G401.6 (cell line): ENCODE measurements around the gene ANKS3.
"Not testable (repeated sequence)": the region's sequence is repeated elsewhere in the genome, so short reads cannot be mapped to it uniquely, and the experiment has no call there.

Experiments used
- FAIRE-seq: peaks from 2 replicates; lab custom pipeline; 2012; peaks lifted over from hg19 to GRCh38; lab: Jason Lieb, UNC

ANKS3 gene

GRCh38 chr16:4754865-4755264 is 20.8 kb upstream of the ANKS3 start:
- no peak for FAIRE-seq

- FAIRE-seq: no peak
These were observed 19.2 kb upstream of the ANKS3 start for GRCh38 chr16:4753227-4753626.

DNA sequence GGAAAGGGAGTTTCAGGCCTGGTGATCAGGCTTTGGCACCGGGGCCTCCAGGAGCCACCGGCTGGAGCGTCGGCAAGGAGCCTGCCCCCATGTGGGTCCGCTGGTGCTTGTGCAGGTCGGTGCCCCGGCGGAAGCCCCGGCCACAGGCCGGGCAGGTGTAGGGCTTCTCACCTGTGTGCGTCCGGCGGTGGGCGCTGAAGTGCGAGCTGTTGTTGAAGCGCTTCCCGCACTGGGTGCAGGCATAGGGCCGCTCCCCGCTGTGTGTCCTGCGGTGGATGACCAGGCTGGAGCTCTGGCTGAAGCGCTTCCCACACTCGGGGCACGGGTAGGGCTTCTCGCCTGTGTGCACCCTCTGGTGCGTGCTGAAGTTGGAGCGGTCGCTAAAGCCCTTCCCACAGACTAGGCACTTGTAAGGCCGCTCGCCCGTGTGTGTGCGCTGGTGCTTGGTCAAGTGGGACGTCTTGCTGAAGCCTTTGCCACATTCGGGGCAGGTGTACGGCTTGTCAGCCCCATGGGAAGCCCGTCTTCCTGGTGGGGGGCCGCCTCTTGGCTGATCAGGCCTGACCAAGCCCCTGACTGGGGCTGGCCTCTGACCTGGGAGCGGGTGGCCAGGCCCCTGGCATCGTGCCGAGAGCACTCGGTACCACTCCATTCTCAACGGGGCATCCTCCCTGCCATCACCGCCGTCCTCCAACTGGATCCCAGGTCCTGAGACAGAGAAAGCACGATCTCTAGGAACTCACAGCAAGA is 18.5 kb upstream of the ANKS3 start:
- no peak for FAIRE-seq

- no peak for FAIRE-seq
These were observed 16.8 kb upstream of the ANKS3 start for GRCh38 chr16:4750896-4751295.

- no peak for FAIRE-seq
These were observed 15.7 kb upstream of the ANKS3 start for GRCh38 chr16:4749700-4750257.

DNA sequence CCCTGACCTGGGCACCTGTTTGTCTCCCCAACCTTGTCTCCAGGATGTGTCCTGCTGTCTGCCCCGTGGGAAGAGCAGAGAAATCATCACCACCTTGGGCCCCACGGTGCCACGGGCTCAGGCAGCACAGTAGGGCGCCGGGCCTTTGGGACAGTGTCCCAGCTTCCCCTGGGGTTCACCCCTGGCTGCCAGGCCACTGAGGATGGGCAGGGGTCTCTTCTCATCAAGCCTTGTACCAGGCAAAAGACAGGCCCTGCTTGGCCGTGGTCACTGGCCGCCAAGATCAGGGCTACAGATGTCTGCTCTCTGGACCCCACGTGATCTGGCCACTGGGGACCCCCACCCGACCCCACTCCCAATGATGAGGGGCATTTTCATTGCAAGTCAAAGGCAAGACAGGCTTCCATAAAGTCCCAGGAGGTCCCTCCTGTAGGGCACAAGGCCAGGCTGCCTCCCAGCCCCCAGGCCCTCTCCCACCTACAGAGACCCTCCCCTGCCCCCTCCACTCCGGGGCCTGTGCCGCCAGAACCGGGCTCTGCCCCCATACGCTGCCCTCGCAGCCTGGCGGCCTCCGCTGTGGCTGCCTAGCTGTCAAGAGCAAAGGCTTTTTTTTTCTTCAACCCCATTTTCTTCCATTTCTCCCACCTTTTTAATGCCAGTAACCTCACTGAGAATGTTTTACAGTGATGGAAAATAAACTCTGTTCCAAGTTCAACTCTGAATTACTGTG is 14.8 kb upstream of the ANKS3 start:
- no peak for FAIRE-seq

GRCh38 chr16:4747906-4748681 is 14.0 kb upstream of the ANKS3 start:
- FAIRE-seq: no peak

DNA sequence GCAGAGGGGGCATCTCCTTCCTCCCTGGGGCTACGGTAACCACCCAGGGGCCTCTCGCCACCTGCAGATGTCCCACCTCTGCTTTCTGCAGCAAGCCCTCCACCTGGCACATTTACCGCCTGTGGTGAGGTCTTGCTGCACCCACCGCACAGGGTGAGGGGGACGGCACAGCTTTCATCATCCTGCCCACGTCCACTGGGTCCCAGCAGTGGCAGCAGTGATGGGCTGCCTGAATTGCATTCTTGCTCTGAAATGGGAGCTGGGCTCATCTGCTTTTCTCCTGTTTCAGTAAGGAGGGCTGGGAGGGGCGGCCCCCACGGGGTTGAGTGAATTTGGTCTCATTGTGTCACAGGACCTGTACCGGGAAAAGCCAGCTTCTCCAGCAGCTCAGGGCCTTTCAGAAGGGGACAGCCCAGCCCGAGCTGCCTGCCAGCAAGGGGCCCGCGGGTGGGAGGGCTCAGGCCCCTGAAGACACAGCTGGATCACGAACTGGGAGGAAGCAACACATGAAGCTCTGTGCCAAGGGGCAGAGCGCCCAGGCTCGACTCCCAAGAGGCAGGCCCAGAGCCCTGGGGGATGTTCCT is 13.0 kb upstream of the ANKS3 start:
- no peak for FAIRE-seq

GRCh38 chr16:4746215-4746614 is 12.1 kb upstream of the ANKS3 start:
- no peak for FAIRE-seq

DNA sequence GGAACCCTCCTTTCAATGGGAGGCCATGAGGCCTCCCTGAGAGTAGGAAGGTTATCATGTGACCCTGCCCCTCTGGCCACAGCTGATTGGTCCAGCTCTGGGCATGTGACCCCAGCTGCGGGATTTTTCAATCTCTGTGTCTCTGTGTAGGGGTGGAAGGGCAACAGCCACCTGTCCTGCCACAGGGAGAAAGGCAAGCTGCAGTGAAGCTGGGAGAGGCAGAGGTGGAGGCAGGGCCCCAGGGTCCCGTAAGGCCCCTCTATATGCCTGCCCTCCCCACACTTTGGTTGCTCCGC is 11.2 kb upstream of the ANKS3 start:
- no peak for FAIRE-seq

- no peak for FAIRE-seq
These were observed 10.6 kb upstream of the ANKS3 start for GRCh38 chr16:4744555-4745273.

- FAIRE-seq: no peak
These were observed 9.3 kb upstream of the ANKS3 start for GRCh38 chr16:4743226-4743878.

DNA sequence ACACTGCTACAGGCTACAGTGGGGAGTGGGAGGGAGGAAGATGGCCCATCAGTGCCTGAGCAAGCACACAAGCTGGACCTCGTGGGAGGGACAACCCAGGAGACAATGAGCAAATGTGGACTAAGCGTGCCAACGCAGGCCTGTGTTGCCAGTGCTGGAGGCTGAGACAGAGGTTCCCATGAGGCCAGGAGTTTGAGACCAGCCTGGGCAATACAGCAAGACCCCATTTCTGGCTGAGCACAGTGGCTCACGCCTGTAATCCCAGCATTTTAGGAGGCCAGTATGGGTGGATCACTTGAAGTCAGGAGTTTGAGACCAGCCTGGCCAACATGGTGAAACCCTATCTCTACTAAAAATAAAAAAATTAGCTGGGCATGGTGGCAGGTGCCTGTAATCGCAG is 4.3 kb upstream of the ANKS3 start:
- not testable (repeated sequence) for FAIRE-seq

- no peak for FAIRE-seq
These were observed 3.5 kb upstream of the ANKS3 start for GRCh38 chr16:4737545-4737944.

GRCh38 chr16:4736546-4736945 is 2.5 kb upstream of the ANKS3 start:
- no peak for FAIRE-seq

GRCh38 chr16:4734730-4735535 is 862 bp upstream of the ANKS3 start:
- FAIRE-seq: no peak

DNA sequence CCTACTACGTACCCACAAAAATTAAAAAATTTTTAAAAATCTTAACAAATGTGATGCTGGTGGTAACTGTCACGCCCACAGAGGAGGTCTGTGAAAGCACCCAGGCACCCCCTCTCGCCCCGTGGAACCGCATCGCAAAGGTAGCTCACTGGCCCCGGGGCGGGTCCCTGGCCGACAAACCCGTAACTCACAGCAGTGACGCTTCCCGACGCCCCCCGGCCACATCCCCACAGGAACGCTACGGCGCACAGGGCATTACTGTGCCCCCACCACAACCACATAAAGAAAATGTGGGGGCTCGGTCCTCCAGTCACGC is 366 bp downstream of the ANKS3 start:
- FAIRE-seq: no peak

DNA sequence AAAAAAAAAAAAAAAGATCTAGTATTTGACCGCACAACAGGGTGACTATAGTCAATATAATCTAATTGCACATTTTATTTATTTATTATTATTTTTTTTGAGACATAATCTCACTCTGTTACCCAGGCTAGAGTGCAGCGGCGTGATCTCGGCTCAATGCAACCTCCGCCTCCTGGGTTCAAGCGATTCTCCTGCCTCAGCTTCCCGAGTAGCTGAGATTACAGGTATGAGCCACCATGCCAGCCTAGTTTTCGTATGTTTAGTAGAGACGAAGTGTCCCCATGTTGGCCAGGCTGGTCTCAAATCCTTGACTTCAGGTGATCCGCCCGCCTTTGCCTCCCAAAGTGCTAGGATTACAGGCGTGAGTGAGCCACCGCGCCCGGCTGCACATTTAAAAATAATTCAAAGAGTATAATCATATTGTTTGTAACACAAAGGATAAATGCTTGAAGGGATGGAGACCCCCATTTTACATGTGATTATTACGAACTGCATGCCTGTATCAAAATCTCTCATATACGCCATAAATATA is 794 bp downstream of the ANKS3 start:
- no peak for FAIRE-seq

GRCh38 chr16:4729876-4730275 is 4.2 kb downstream of the ANKS3 start:
- no peak for FAIRE-seq

DNA sequence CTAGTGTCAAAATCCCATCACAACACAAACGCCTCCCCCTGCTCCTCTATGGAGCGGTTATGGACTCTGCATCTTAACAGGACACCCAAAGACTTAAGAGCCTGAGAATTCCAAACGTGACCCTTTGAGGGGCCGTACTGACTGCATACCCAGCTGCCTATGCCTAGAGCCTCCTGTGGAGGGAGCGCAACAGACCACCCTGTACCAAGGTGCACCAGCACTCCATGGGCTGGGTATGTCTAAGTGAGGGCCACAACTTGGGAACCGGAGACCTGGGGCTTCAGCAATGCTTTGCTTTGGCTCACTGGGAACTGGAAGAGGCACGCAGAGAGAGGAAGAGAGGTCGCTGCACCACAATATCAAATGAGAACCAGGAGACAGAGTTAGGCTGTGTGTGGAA is 5.4 kb downstream of the ANKS3 start:
- FAIRE-seq: no peak

GRCh38 chr16:4726616-4727015 is 7.5 kb downstream of the ANKS3 start:
- no peak for FAIRE-seq
